GM19023 (cell line): ENCODE measurements around the gene TUB.

Experiments used
- ATAC-seq: cut with Tn5 transposase; IDR thresholded peaks from one replicate; pipeline ENCODE4 v1.9.1; 2021; ENCODE audit warnings: mild to moderate bottlenecking, moderate library complexity; ENCODE audit not compliant: unreplicated experiment

The TUB gene

DNA sequence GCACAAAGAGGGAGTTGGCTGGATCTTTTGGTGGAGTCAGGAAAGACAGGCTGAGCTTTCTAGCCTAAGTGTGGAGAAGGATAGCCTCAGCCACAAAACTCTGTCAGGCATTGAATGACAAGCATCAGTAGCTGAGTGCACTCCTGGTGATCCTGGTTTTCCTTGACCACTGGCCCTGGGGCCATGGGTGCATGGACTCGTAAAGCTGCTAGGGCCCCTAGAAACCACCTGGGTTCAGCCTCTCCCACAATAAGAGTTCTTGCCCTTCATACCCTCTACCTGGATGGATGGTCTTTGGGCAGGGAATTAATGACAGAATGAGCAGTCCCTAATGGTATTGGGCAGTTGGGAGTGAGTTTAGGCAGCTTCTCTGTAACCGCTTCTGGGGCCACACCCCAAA is 22.9 kb downstream of the TUB start:
- no peak for ATAC-seq

DNA sequence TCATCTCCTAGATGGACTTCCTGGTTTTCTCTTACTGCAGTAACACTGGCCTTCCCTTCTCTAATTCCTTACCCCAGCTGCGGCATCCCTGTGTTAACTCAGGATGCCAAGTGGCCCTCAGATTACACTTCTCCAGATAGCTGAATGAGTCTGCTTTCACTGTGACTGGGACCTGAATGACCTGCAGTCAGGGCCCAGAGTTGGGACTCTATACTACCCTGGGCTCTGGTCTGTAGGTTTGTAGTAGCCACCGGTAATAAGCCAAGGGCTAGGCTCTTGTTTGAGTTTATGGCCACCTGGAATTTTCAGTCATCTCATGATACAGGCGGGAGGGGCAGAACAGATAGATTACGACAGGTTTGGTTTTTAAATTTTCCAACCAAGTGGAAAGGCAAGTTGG is 24.1 kb downstream of the TUB start:
- no peak for ATAC-seq

DNA sequence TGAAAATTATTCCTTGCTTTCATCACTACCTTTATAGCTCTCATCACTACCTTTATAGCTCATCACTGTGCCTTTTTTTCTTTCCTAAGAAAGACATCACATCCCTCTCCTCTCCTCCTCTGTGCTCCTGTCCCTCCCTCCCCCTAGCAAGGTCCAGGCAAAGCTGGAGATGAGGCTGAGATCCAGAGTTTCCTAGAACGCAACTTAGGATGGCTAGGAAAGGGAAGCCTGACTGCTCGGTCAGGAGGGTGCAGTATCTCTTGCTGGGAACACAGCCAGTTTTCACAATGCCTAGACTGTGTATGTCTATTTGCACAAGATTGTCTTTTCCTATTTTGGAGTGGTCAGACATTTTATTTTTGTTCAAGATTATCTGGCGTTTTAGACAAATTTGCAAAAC is 24.7 kb downstream of the TUB start:
- no peak for ATAC-seq

DNA sequence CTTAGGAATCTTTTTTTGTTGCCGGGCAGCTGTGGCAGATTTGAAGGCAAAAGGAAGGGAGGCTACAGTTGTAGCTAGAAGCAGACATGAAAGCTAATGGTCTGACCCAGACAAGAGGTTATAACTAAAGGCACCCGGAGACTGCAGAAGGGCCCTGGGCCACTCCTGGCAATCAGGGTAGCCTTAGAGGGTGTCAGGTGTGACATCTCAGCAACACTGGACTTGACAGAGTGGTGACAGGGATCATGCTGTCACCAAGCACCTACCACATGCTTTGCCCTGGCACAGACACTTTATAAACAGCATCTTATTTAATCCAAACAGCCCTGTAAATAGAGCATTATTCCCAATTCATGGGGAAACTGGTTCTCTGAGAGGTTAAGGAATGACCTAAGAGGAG is 25.7 kb downstream of the TUB start:
- no peak for ATAC-seq

DNA sequence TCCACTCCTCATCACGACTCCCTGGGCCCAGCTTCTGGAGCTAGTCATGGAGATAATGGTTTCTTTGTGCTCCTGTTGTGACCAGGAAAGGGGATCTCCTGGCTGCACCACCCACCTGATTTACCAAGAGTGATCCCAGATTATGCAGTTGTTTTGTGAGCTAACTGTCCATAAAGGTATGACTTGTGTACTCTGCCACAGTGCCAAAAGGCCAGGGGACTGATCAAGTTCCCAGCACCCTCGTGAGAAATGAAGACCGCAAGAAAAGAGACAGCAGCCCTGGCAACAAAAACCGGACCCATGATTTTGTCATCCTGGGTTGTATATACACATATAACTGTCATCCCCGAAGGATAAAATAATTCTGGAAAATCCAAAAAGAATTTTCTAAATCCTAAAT is 26.6 kb downstream of the TUB start:
- no peak for ATAC-seq

DNA sequence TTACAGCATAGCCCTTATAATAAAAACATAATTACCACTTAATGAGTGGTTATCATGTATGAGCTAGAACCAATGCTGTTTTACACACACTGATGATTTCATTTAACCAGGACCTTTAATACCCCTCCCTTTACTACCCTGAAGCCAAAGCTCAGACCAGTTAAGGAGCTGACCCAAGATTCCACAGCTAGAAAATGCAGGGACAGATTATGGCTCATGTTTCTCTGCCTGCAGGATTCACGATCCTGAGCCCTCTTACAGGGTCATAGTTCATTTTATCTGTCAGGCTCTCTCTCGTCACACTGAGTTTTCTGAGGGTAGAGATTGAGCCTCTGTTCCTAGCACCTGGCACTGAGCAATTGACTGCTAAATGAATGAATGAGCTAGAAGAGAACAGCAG is 27.4 kb downstream of the TUB start:
- ATAC-seq = no peak

DNA sequence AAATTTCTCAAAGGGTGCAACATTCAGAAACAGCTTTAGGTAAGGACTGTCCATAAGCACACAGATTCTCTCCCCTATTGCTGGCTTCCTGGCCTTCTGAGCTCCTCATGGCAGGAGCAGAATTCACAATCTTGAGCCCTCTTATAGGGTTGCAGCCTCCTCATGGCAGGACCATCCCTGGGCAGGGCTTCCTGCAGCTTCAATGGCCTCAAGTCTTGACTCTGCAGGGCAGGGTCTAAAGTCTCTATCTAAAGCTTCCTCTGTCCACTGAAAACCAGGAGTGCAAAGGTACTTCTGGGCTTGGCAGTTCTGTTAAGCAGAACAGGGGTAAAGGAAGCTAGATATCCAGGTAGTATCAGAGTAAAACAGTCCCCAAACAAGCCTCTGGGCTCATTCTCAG is 28.7 kb downstream of the TUB start:
- no peak for ATAC-seq

DNA sequence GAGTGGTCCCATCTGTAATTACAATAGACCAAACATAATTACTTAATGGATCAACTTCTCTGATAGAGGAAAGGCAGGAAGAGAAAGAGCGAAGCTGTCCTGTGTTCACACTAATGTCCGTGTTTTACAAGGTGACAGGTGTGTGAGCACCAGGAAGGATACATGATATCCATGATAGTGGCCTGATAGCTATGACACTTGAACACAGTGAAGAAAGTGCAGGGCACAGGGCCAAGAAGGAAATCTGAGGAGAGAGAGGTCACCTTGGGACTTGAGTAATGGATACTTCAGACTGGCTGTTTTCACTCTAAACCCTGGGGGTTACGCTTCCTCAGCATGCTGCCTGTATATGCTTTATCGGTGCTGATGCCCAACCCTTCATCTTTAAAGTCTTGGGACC is 29.4 kb downstream of the TUB start:
- no peak for ATAC-seq

DNA sequence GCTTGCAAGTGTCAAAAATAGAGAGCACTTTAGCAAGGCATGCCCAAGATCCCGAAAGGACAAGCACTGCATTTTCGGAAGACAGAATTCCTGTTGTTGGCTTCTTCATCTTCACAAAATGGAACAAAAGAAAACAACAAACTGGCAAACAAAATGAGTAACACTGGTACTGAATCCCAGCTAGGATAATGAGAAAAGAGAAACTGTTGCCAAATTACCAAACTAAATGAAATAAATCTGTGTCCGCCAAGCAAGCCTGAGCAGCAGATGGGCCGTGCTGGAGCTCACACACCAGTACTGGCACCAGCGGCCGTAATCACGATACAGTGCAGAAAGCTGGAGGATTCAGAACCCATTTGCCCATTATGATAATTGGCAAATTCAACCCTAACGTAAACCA is 30.6 kb downstream of the TUB start:
- ATAC-seq = no peak

DNA sequence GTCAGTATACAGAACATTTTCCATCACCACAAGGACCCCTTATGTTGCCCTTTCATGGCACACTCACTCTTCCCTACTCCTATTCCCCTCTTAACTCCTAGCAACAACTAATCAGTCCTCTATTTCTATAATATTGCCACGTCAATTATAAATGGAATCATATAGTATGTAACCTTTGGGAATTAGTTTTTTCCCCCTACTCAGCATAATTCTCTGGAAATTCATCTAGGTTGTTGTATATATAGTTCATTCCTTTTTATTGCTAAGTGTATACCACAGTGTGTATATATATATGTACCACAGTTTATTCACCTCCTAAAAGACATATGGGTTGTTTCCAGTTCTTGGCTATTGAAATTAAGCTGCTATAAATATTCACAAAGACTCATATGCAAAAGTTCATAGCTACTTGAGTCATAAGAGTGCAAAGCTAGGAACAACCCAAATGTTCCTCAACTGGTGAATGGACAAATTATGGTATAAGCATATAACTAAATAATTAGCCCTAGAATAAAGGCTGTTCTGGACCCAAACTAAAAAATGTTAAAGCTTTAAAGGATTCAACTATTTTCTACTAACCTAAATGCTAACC is 41.3 kb downstream of the TUB start:
- no peak for ATAC-seq

DNA sequence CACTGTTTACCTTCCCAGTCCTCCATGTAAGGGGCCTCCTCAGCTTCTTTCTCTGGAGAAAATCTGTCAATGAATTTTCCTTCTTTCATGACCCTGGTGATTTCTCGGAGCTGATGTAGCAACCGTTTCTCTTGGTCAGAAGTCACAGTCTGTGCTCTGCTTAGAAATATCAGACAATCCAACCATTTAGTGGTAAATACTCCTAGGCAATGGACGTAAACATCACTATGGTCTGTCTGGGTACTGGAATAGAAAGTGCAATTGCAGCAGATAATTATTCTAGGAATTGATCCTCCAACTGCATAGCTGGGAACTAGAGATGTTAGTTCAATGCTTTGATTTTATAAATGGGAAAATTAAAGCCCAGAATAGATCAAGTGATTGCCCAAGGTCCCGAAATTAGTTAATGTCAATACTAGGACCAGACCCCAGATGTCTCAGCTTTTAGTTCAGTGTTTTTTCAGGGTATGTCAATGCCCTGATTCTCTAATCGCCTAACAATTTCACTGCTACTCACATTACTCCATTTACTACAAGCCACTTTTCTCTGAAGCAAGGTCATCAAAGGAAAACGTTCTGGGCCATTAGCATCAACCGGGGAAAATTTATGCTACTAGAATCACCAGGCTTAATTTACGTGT is 45.8 kb downstream of the TUB start:
- no peak for ATAC-seq

DNA sequence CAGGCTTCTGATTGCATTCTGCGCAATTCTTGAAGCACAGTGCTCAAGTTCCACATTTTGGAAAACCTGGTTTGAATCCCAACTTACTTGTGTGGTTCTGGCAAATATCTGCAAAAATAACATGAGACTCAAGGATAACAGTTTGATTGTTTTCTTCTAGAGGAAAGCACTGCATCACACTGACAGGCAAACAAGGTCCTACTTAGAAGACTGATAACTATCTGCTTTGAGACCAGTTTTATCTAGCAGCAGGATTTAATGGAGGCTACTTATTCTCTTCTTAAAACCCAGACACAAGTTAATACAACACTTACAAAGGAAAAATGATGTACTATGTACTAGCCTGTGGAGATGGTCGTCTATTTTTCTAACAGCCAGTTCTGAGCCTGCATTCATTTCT is 46.4 kb downstream of the TUB start:
- ATAC-seq = no peak

DNA sequence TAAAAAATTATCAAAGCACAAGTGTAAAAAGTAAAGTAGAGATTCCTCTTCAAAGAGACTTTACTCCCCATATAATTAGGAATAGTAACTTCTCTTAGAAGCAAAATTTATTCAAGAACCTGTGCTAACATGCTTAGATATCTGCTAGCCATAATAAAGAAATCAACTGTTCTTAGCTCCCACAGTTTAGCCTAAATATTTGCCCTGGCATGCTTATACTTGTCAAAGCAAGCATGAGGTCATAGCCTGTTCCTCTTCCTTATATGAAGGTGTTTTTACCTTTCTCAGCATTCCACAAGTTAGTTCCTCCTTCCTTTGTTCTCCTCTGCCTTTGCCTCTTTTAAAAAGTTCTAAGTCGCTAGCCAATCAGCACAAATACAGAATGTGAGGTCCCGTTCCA is 57.5 kb downstream of the TUB start:
- ATAC-seq = no peak

DNA sequence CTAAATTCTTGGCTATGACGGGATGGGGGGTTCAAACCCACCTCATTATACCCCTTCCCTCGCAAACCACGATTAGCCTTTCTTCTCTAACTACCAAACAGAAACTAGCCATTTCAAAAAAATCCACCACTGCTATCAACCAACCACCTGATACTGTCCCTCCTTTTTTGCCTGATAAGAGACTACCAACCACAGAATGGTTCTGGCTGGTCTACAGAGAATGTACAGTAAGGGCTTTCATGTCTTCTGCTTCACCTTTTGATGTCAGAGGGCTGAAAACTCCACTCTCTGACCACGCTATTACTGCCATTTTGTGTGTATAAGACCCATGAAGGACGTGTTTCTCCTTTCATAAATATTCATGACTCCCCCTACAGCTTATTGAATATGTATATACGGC is 68.7 kb downstream of the TUB start:
- no peak for ATAC-seq
